Heart right ventricle (tissue), 16 donors: ENCODE results near the gene ZNF835. TPM values are rescaled to one million over a fixed set of nuclear protein-coding genes. Genes with fewer than 3 reads are reported as not detected.
A peak's percentile ranks its signal among the peaks of the same experiment; 100 is the strongest.

Experiments used
- ATAC-seq, 8 donors: fragments of 200-7000 bp; cut with Tn5 transposase; one replicate each; pipeline ENCODE4 v1.9.1; 2020; ENCODE audit warnings: mild to moderate bottlenecking in 8 of 8, moderate library complexity in 8 of 8, moderate number of reproducible peaks in 1 of 8
- DNase-seq, 2 donors: peaks; one replicate each; pipeline ENCODE4 v3.0.0-alpha.2; 2020
- H3K27ac ChIP-seq, 10 donors: fragments of 200-600 bp; sonication (generic) in 2 of 10; one replicate each; pipeline versions ENCODE4 v1.5.0 to v1.8.0; 2020 to 2022; ENCODE audit warnings: mild to moderate bottlenecking in 3 of 10
- H3K27me3 ChIP-seq, 7 donors: fragments of 200-600 bp; one replicate each; pipeline ENCODE4 v1.8.0; 2021 to 2022; ENCODE audit warnings: mild to moderate bottlenecking in 2 of 7
- H3K36me3 ChIP-seq, 9 donors: fragments of 200-600 bp; sonication (generic) in 1 of 9; one replicate each; pipeline versions ENCODE4 v1.5.0 to v1.8.0; 2020 to 2022; ENCODE audit warnings: mild to moderate bottlenecking in 2 of 9
- H3K4me1 ChIP-seq, 9 donors: fragments of 200-600 bp; sonication (generic) in 1 of 9; one replicate each; pipeline versions ENCODE4 v1.5.0 to v1.8.0; 2020 to 2022; ENCODE audit warnings: mild to moderate bottlenecking in 4 of 9
- H3K4me3 ChIP-seq, 10 donors: fragments of 200-600 bp; sonication (generic) in 2 of 10; one replicate each; pipeline versions ENCODE4 v1.5.0 to v1.8.0; 2020 to 2022; ENCODE audit warnings: mild to moderate bottlenecking in 7 of 10, moderate library complexity in 2 of 10
- H3K9me3 ChIP-seq, 11 donors: fragments of 200-600 bp in 10 of 11; sonication (generic) in 2 of 11; one replicate each; pipeline versions ENCODE4 v1.5.0 to v1.8.0; 2013 to 2022; ENCODE audit warnings: mild to moderate bottlenecking in 2 of 11, control low read depth in 1 of 11, moderate library complexity in 1 of 11
- WGBS, 2 donors: extraction: QIAGEN DNeasy Blood & Tissue Kit; methylation state at CpG; one replicate each; pipeline ENCODE4 v1.1.7; 2013; ENCODE audit warnings: inconsistent platforms in 1 of 2; 5-methylcytosine and 5-hydroxymethylcytosine counted together
- intact Hi-C, 10 donors: fragments of 100-400 bp; cut with DNase I; formaldehyde crosslinking; loops; one replicate each; pipeline versions ENCODE4 v1.11.1 to v1.14.2; 2022
- polyA plus RNA-seq, 2 donors: library from polyadenylated mRNA; stranded (reverse); fragments of 200-250 nt; gene quantifications; one replicate each; pipeline ENCODE4 v1.2.3, GENCODE V29; 2013
- total RNA-seq, 10 donors: library from RNA; stranded (reverse); fragmentation: NEBNext Ultra II Directional in 3 of 10; extraction: Animal tissue kit (Norgen Biotek cat#: 25700) in 3 of 10; gene quantifications; one replicate each; pipeline versions ENCODE4 v1.2.1 to v1.2.4, GENCODE V29; 2021 to 2023
- TF ChIP-seq, protein P1 (sequence below), 9 donors: fragments of 200-600 bp; sonication (generic) in 2 of 9; IDR thresholded peaks; one replicate each; pipeline versions ENCODE4 v1.5.0 to v1.8.0; 2021 to 2022; ENCODE audit warnings: antibody characterized with exemption in 9 of 9, mild to moderate bottlenecking in 5 of 9, moderate library complexity in 1 of 9
- donor health status: Arrhythmogenic right ventricular cardiomyopathy.
- donor health status: ischemic (EF 13 %, LVEDD 7.1; RV severe dilation, severe dysfunction).
- donor health status: healthy with polysubstance abuse.
- donor health status: DM: no; HTN: yes; CAD: no.
- donor health status: DM: no; HTN: no; CAD: no.
- donor health status: ischemic (EF 25% LVEDD 6.9; RV normal size, moderate dysfunction).
- donor health status: ischemic (EF 25% LVEDD 5.7; RV mildly dilated, moderate dysfunction).
- donor health status: healthy.
- donor health status: DM: yes; HTN: yes; CAD: no.
- donor health status: Ischemic cardiomyopathy.
- donor health status: ischemic (EF 35%, LVEDD 5.7; RV mildly dilated, moderate dysfunction).
- donor health status: nonischemic (EF 11% LVEDD 7.7; RV severe dilation, severe dysfunction).
- donor health status: DM: yes; HTN: yes; CAD: no.
- donor health status: PGD.
- donor health status: ischemic (EF 29% LVEDD 5.4; RV normal size, mild dysfunction).
- donor health status: nonischemic (EF 23%, LVEDD 6.1; RV moderate dilation, normal function).

Gene ZNF835
- total and polyA plus RNA-seq, 12 donors = 1.2 to 8.8 (median 3.5) TPM

GRCh38 chr19:56637976-56638555 is 33.5 kb downstream of the ZNF835 start:
- Histone ChIP-seq H3K4me1 (no peaks in the 10 kb centered on the region), H3K36me3 (peaks cover 0 to 4% (median 0%) of the 10 kb centered on the region in 9 donors), H3K27me3 (peaks cover 0 to 11% (median 6%) of the 10 kb centered on the region in 7 donors), H3K4me3 (no peak overlapping the region), H3K27ac (no peak overlapping the region), H3K9me3 (peaks cover 0 to 76% (median 5%) of the 10 kb centered on the region in 11 donors)
- intact Hi-C loops = no loop called here
- TF ChIP-seq, protein P1, sequence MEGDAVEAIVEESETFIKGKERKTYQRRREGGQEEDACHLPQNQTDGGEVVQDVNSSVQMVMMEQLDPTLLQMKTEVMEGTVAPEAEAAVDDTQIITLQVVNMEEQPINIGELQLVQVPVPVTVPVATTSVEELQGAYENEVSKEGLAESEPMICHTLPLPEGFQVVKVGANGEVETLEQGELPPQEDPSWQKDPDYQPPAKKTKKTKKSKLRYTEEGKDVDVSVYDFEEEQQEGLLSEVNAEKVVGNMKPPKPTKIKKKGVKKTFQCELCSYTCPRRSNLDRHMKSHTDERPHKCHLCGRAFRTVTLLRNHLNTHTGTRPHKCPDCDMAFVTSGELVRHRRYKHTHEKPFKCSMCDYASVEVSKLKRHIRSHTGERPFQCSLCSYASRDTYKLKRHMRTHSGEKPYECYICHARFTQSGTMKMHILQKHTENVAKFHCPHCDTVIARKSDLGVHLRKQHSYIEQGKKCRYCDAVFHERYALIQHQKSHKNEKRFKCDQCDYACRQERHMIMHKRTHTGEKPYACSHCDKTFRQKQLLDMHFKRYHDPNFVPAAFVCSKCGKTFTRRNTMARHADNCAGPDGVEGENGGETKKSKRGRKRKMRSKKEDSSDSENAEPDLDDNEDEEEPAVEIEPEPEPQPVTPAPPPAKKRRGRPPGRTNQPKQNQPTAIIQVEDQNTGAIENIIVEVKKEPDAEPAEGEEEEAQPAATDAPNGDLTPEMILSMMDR (IDR thresholded peaks at IDR 0.05) = no peak
- DNase-seq (peak; percentile 79 to 89), ATAC-seq (peak; percentile 88 to 96 (median 93))
- WGBS, 2 donors = 7 to 12% methylated on average over 21 of the region's 21 CpGs

DNA sequence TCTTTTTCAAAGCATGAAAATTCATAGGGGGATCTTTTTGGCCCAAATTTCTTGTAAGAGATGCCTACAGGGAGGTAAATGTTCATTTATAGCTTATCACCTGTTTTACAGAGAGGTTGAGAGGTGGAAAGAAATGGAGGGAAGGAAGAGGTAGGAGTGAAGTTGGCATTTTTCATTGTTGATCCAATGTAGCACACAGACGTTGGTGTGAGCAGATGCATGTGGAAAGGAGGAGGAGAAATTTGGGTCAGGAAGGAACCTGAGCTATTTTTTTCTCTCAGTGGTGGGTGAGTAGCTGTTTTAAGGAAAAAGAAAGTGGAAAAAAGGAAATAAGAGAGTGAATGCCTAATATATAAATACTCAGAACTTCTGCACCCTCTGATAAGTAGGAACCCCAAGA is 38.5 kb downstream of the ZNF835 start:
- Histone ChIP-seq H3K4me1 (no peaks in the 10 kb centered on the region), H3K36me3 (peaks cover 0 to 4% (median 0%) of the 10 kb centered on the region in 9 donors), H3K27ac (no peak overlapping the region), H3K27me3 (no peaks in the 10 kb centered on the region), H3K4me3 (no peak overlapping the region), H3K9me3 (peaks cover 0 to 97% (median 12%) of the 10 kb centered on the region in 11 donors)
- intact Hi-C loops = no loop called here
- TF ChIP-seq, protein P1 (IDR thresholded peaks at IDR 0.05) = no peak
- 18 to 30% methylated on average over 1 of the region's 1 CpG for WGBS, 2 donors
- no peak for DNase-seq
- ATAC-seq = no peak

- Histone ChIP-seq H3K27me3 (no peaks in the 10 kb centered on the region), H3K4me1 (no peaks in the 10 kb centered on the region), H3K27ac (no peak overlapping the region), H3K4me3 (no peak overlapping the region), H3K9me3 (peaks cover 0 to 100% (median 11%) of the 10 kb centered on the region in 11 donors), H3K36me3 (peaks cover 0 to 46% (median 38%) of the 10 kb centered on the region in 9 donors)
- DNase-seq (no peak), ATAC-seq (no peak)
- intact Hi-C loops = no loop called here
- 91 to 92% methylated on average over 9 of the region's 9 CpGs for WGBS, 2 donors
- TF ChIP-seq, protein P1 (IDR thresholded peaks at IDR 0.05) = no peak
Observed at GRCh38 chr19:56625708-56626107, 45.8 kb downstream of the ZNF835 start.

DNA sequence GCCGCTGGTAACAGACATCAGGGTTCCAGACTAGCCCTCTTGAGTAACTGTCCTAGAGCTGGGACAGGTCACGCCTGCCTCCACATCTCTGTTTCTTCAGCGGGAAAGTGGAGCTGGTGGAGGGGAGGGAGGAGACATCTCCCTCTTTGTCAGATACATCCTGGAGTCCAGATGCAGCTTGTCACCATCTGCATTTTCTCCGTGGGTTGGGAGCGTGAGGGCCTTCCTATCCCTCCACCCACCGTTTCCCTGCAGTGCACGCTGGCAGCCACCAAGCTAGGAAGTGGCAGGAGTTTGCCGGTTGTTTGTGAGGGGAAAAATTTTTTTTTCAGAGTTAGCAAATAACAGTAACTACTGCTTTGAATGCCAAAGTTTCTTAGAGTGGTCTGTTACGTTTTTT is 48.6 kb downstream of the ZNF835 start:
- ATAC-seq (no peak), DNase-seq (no peak)
- intact Hi-C loops = no loop called here
- H3K4me3 ChIP-seq = no peak overlapping the region
- H3K4me1 ChIP-seq = no peaks in the 10 kb centered on the region
- no peak overlapping the region for H3K27ac ChIP-seq
- peaks cover 0 to 52% (median 38%) of the 10 kb centered on the region in 9 donors for H3K36me3 ChIP-seq
- no peaks in the 10 kb centered on the region for H3K27me3 ChIP-seq
- H3K9me3 ChIP-seq = peaks cover 0 to 100% (median 0%) of the 10 kb centered on the region in 11 donors
- WGBS, 2 donors = 73 to 82% methylated on average over 9 of the region's 9 CpGs
- TF ChIP-seq, protein P1 (IDR thresholded peaks at IDR 0.05) = no peak
